ENCODE data around the gene KIF2A.

Gene KIF2A

GRCh38 chr5:62348723-62349481, 42.9 kb downstream of the KIF2A start:
- no peak overlapping the region for H3K4me3 ChIP-seq (ENCODE audit: low read depth, low read length)
- H2AFZ ChIP-seq = no peak overlapping the region
- no peaks in the 10 kb centered on the region for H3K36me3 ChIP-seq (ENCODE audit: control insufficient read depth, insufficient read depth, low read length)
- no peak overlapping the region for H3K4me2 ChIP-seq (ENCODE audit: low read length)
- peaks cover 2% of the 10 kb centered on the region for H3K79me2 ChIP-seq
- H3K27ac ChIP-seq = no peak overlapping the region
- no peak overlapping the region for H3K9ac ChIP-seq
- no peaks in the 10 kb centered on the region for H3K27me3 ChIP-seq (ENCODE audit: control insufficient read depth, insufficient read depth, low read length)
- no peak for TF ChIP-seq CTCF (IDR thresholded peaks at IDR 0.05)
- no peaks in the 10 kb centered on the region for H3K9me3 ChIP-seq (ENCODE audit: control insufficient read depth, low read length)
- H3K4me1 ChIP-seq = no peaks in the 10 kb centered on the region

DNA sequence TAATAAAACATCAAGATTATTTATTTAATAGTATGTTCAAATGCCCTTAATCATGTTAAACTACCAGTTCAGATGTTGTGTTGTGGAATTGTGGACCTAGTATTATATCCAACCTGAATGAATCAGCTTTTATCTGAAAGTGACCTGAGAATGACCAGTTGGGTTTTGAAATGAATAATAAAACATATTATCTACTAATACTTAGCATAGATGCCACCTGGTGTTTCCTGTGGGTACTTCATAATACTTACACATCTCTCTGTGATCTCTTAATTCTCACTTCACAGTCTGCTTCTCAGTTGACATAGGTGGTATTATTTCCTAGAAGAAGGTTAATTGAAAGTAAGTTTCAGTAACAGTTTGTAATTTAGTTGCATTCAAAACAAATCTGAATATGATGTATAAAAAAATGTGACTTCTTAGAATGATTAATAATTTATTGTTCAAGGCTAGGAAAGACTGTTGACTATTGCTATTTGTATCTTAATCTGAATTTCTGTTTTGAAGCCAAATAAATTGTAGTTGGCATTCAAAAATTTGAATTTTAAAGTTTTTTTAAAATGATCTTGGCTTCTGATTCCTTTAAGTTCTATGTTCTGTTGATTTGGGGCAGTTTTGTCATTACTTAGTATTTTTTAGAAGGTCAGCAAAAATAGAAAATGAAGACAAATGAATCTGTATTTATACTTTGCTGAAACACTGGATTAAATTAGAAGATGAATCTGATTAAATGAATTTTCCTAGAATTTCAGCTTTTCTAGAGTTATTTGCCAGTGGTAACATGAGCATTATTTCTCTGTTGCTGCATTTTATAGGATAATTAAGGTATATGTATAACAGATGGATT, 48.2 kb downstream of the KIF2A start:
- Histone ChIP-seq H3K36me3 (ENCODE audit: control insufficient read depth, insufficient read depth, low read length) (no peaks in the 10 kb centered on the region), H3K4me2 (ENCODE audit: low read length) (no peak overlapping the region), H3K9ac (no peak overlapping the region), H3K79me2 (no peaks in the 10 kb centered on the region), H3K27me3 (ENCODE audit: control insufficient read depth, insufficient read depth, low read length) (no peaks in the 10 kb centered on the region), H3K4me1 (no peaks in the 10 kb centered on the region), H3K9me3 (ENCODE audit: control insufficient read depth, low read length) (no peaks in the 10 kb centered on the region), H3K27ac (no peak overlapping the region), H3K4me3 (ENCODE audit: low read depth, low read length) (no peak overlapping the region), H2AFZ (no peak overlapping the region)
- TF ChIP-seq CTCF (IDR thresholded peaks at IDR 0.05) = peak; percentile 65

DNA sequence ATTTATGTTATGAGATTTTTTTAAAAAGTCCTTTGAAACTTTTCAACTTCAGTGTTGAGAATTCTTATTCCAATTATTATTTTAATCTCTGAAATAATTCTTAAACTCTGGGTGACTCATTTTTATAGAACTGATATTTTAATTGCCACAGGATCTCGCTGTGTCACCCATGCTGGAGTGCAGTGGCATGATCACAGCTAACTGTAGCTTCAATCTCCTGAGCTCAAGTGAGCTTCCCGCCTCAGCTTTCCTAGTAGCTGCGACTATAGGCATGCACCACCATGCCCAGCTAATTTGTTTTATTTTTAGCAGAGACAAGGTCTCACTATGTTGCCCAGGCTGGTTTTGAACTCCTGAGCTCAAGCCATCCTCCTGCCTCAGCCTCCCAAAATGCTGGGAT, 56.7 kb downstream of the KIF2A start:
- Histone ChIP-seq H3K4me1 (no peaks in the 10 kb centered on the region), H3K9me3 (ENCODE audit: control insufficient read depth, low read length) (no peaks in the 10 kb centered on the region), H3K9ac (no peak overlapping the region), H3K36me3 (ENCODE audit: control insufficient read depth, insufficient read depth, low read length) (no peaks in the 10 kb centered on the region), H3K79me2 (no peaks in the 10 kb centered on the region), H3K27me3 (ENCODE audit: control insufficient read depth, insufficient read depth, low read length) (no peaks in the 10 kb centered on the region), H2AFZ (no peak overlapping the region), H3K27ac (no peak overlapping the region), H3K4me2 (ENCODE audit: low read length) (no peak overlapping the region), H3K4me3 (ENCODE audit: low read depth, low read length) (no peak overlapping the region)
- TF ChIP-seq CTCF (IDR thresholded peaks at IDR 0.05) = no peak

- no peaks in the 10 kb centered on the region for H3K36me3 ChIP-seq (ENCODE audit: control insufficient read depth, insufficient read depth, low read length)
- no peak overlapping the region for H3K9ac ChIP-seq
- no peaks in the 10 kb centered on the region for H3K4me1 ChIP-seq
Measured at GRCh38 chr5:62369039-62369438, 63.0 kb downstream of the KIF2A start.

More at GRCh38 chr5:62369039-62369438, 63.0 kb downstream of the KIF2A start:
- TF ChIP-seq CTCF (IDR thresholded peaks at IDR 0.05) = no peak
- H3K4me3 ChIP-seq (ENCODE audit: low read depth, low read length) = no peak overlapping the region
- no peak overlapping the region for H3K4me2 ChIP-seq (ENCODE audit: low read length)
- no peaks in the 10 kb centered on the region for H3K9me3 ChIP-seq (ENCODE audit: control insufficient read depth, low read length)
- no peak overlapping the region for H2AFZ ChIP-seq
- H3K27ac ChIP-seq = no peak overlapping the region
- H3K27me3 ChIP-seq (ENCODE audit: control insufficient read depth, insufficient read depth, low read length) = no peaks in the 10 kb centered on the region
- no peaks in the 10 kb centered on the region for H3K79me2 ChIP-seq
